Keratinocyte (primary cell): Measurements from ENCODE around the gene SNCAIP. TPM values are rescaled to one million over a fixed set of nuclear protein-coding genes. Genes with fewer than 3 reads are reported as not detected.

Experiments
- DNase-seq: peaks from one replicate; pipeline ENCODE4 v3.0.0-alpha.2; 2011; ENCODE audit warnings: low read depth, missing footprints, low spot score
- FAIRE-seq: peaks from 2 replicates; lab custom pipeline; 2011; peaks lifted over from hg19 to GRCh38; lab: Jason Lieb, UNC
- H2AFZ ChIP-seq: 2 replicates; pipeline ENCODE4 v1.6.0; 2012; ENCODE audit warnings: low read length, control low read depth, inconsistent platforms; ENCODE audit not compliant: control insufficient read depth
- H3K27ac ChIP-seq: 2 replicates; pipeline ENCODE4 v1.5.1; 2011; ENCODE audit warnings: low read length; ENCODE audit not compliant: control insufficient read depth, insufficient read depth
- H3K27me3 ChIP-seq: 3 replicates; pipeline ENCODE4 v1.6.0; 2011; ENCODE audit warnings: low read length; ENCODE audit not compliant: control insufficient read depth, insufficient read depth; ENCODE audit errors: extremely low read depth
- H3K36me3 ChIP-seq, 2 experiments: 2 replicates in 1 of 2; 3 replicates in 1 of 2; pipeline ENCODE4 v1.5.1; 2011; ENCODE audit warnings: low read length in 2 of 2, mild to moderate bottlenecking in 1 of 2; ENCODE audit not compliant: control insufficient read depth in 2 of 2, insufficient read depth in 2 of 2; ENCODE audit errors: extremely low read depth in 1 of 2
- H3K4me1 ChIP-seq: 3 replicates; pipeline ENCODE4 v1.5.1; 2011; ENCODE audit warnings: low read length; ENCODE audit not compliant: control insufficient read depth, insufficient read depth; ENCODE audit errors: extremely low read depth
- H3K4me2 ChIP-seq: 3 replicates; pipeline ENCODE4 v1.6.0; 2011; ENCODE audit warnings: low read depth, low read length; ENCODE audit not compliant: control insufficient read depth, insufficient read depth; ENCODE audit errors: extremely low read depth
- H3K4me3 ChIP-seq, 3 experiments: fragments of 200-600 bp in 1 of 3; sonication (generic) in 1 of 3; 2 replicates in 2 of 3; 3 replicates in 1 of 3; pipeline ENCODE4 v1.5.1; 2011 to 2016; ENCODE audit warnings: low read length in 3 of 3, mild to moderate bottlenecking in 3 of 3, control low read depth in 2 of 3, inconsistent platforms in 1 of 3, low read depth in 1 of 3, mixed read lengths in 1 of 3, mixed run types in 1 of 3, moderate library complexity in 1 of 3; ENCODE audit not compliant: control insufficient read depth in 2 of 3, insufficient read depth in 2 of 3; ENCODE audit errors: extremely low read depth in 1 of 3
- H3K79me2 ChIP-seq: 2 replicates; pipeline ENCODE4 v1.6.0; 2012; ENCODE audit warnings: low read length; ENCODE audit not compliant: control insufficient read depth, insufficient read depth
- H3K9ac ChIP-seq: 3 replicates; pipeline ENCODE4 v1.6.0; 2011; ENCODE audit warnings: low read length; ENCODE audit not compliant: control insufficient read depth, insufficient read depth; ENCODE audit errors: extremely low read depth
- H3K9me1 ChIP-seq: 3 replicates; pipeline ENCODE4 v1.6.0; 2011; ENCODE audit warnings: low read length; ENCODE audit not compliant: control insufficient read depth, insufficient read depth; ENCODE audit errors: extremely low read depth
- H3K9me3 ChIP-seq: 2 replicates; pipeline ENCODE4 v1.5.1; 2012; ENCODE audit warnings: low read depth, low read length; ENCODE audit not compliant: control insufficient read depth
- H4K20me1 ChIP-seq: 3 replicates; pipeline ENCODE4 v1.6.0; 2011; ENCODE audit warnings: low read length; ENCODE audit not compliant: control insufficient read depth, insufficient read depth; ENCODE audit errors: extremely low read depth
- EZH2 ChIP-seq: IDR thresholded peaks from one replicate; pipeline ENCODE4 v1.6.1; 2012; ENCODE audit warnings: inconsistent platforms, mild to moderate bottlenecking, low read length, moderate library complexity
- dilution Hi-C: fragments of 300-500 bp; cut with MboI; formaldehyde crosslinking; loops from one replicate; pipeline ENCODE4 v1.7.0; 2020; ENCODE audit warnings: low sequenced_read_pairs; ENCODE audit not compliant: extremely low pct_ligation_motif_present
- polyA plus RNA-seq, 5 experiments: library from polyadenylated mRNA; depleted of rRNA in 3 of 5; stranded (reverse) in 3 of 5; stranded (forward) in 1 of 5; unstranded in 1 of 5; fragments of >200 nt; gene quantifications; 1 replicate in 1 of 5; 2 replicates in 3 of 5; 3 replicates in 1 of 5; pipeline versions ENCODE4 v1.2.1 to v1.2.3, GENCODE V29; 2011 to 2012; ENCODE audit warnings: missing spikeins in 2 of 5, low read depth in 1 of 5, low replicate concordance in 1 of 5
- TF ChIP-seq, protein P1 (sequence below), 3 experiments: IDR thresholded peaks in 1 of 3; conservative IDR thresholded peaks in 1 of 3; optimal IDR thresholded peaks in 1 of 3; 2 replicates in 2 of 3; 3 replicates in 1 of 3; pipeline versions ENCODE3 to v1.5.1; 2011; ENCODE audit warnings: low read length in 3 of 3, mild to moderate bottlenecking in 3 of 3, moderate library complexity in 2 of 3, control low read depth in 1 of 3, inconsistent platforms in 1 of 3; ENCODE audit not compliant: insufficient read depth in 2 of 3; ENCODE audit errors: extremely low read depth in 1 of 3

Gene SNCAIP
- polyA plus RNA-seq, 1 donor (not counting 4 experiments of a cell fraction or from before 2014, with no cell fraction given), result not detected

GRCh38 chr5:122469384-122469919 is 157.4 kb downstream of the SNCAIP start:
- no peaks in the 10 kb centered on the region for H3K36me3 ChIP-seq
- no peak for DNase-seq
- no peak overlapping the region for H3K9ac ChIP-seq
- H3K4me3 ChIP-seq, result no peak overlapping the region
- FAIRE-seq, result no peak
- H3K9me3 ChIP-seq, result no peaks in the 10 kb centered on the region
- no peak overlapping the region for H3K27ac ChIP-seq
- TF ChIP-seq, protein P1, sequence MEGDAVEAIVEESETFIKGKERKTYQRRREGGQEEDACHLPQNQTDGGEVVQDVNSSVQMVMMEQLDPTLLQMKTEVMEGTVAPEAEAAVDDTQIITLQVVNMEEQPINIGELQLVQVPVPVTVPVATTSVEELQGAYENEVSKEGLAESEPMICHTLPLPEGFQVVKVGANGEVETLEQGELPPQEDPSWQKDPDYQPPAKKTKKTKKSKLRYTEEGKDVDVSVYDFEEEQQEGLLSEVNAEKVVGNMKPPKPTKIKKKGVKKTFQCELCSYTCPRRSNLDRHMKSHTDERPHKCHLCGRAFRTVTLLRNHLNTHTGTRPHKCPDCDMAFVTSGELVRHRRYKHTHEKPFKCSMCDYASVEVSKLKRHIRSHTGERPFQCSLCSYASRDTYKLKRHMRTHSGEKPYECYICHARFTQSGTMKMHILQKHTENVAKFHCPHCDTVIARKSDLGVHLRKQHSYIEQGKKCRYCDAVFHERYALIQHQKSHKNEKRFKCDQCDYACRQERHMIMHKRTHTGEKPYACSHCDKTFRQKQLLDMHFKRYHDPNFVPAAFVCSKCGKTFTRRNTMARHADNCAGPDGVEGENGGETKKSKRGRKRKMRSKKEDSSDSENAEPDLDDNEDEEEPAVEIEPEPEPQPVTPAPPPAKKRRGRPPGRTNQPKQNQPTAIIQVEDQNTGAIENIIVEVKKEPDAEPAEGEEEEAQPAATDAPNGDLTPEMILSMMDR (optimal IDR thresholded peaks at IDR 0.05 in 1 of 3, IDR thresholded peaks at IDR 0.05 in 1 of 3, conservative IDR thresholded peaks at IDR 0.05 in 1 of 3; ENCODE audit: extremely low read depth in 1 of 3, insufficient read depth in 2 of 3, low read length in 3 of 3), result no peak
- TF ChIP-seq EZH2, result no peak
- H3K9me1 ChIP-seq, result no peaks in the 10 kb centered on the region
- no peaks in the 10 kb centered on the region for H3K79me2 ChIP-seq
- dilution Hi-C loops, result no loop called here
- no peaks in the 10 kb centered on the region for H3K4me1 ChIP-seq
- no peak overlapping the region for H2AFZ ChIP-seq
- H4K20me1 ChIP-seq, result no peaks in the 10 kb centered on the region
- H3K27me3 ChIP-seq, result no peaks in the 10 kb centered on the region
- H3K4me2 ChIP-seq, result no peak overlapping the region

- Histone ChIP-seq H3K4me2 (no peak overlapping the region), H3K79me2 (no peaks in the 10 kb centered on the region), H3K9ac (no peak overlapping the region), H2AFZ (no peak overlapping the region), H3K4me1 (no peaks in the 10 kb centered on the region), H3K27me3 (no peaks in the 10 kb centered on the region), H3K27ac (no peak overlapping the region), H3K36me3 (no peaks in the 10 kb centered on the region), H4K20me1 (no peaks in the 10 kb centered on the region), H3K9me1 (no peaks in the 10 kb centered on the region), H3K4me3 (no peak overlapping the region), H3K9me3 (no peaks in the 10 kb centered on the region)
- no peak for FAIRE-seq
- dilution Hi-C loops, result no loop called here
- no peak for TF ChIP-seq EZH2
- TF ChIP-seq, protein P1 (optimal IDR thresholded peaks at IDR 0.05 in 1 of 3, IDR thresholded peaks at IDR 0.05 in 1 of 3, conservative IDR thresholded peaks at IDR 0.05 in 1 of 3; ENCODE audit: extremely low read depth in 1 of 3, insufficient read depth in 2 of 3, low read length in 3 of 3), result no peak
- DNase-seq, result no peak
Observed at GRCh38 chr5:122470365-122470764, 158.3 kb downstream of the SNCAIP start.
